ENCODE results near the gene VSIR. TPM values are rescaled to one million over a fixed set of nuclear protein-coding genes. Genes with fewer than 3 reads are reported as not detected.

Gene VSIR
- total RNA-seq, 1 experiment from 2014 or later = 18.5 TPM

DNA sequence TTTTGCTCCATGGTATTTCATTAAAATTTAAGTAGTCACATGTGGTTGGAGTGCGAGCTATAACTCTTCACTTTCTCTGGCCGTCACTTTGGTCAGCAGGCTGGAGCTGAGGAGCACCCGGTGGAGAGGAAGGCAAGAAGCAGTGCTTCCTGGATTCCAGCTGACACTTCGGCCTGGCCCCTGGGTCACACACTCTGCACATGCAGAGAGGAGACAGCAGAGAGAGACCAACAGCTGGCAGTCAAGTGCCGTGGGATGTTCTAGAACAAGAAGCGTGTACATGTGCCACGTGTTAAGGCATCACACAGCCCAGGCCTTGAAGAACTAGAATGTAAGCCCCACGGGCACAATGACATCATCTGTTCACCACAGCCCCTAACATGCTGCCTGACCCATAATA, 47.6 kb upstream of the VSIR start:
- H2AFZ ChIP-seq (ENCODE audit: low read depth, low read length, poor library complexity, severe bottlenecking) = no peak overlapping the region
- intact Hi-C loops (cut with micrococcal nuclease) = no loop called here
- no TSS peak for BruUV-seq (replicated peaks)
- H4K20me1 ChIP-seq (ENCODE audit: insufficient read depth) = no peaks in the 10 kb centered on the region
- no peaks in the 10 kb centered on the region for H3K4me1 ChIP-seq (ENCODE audit: control insufficient read depth in 1 of 2, insufficient read depth in 2 of 2, low read length in 2 of 2)
- no peak overlapping the region for H3K9ac ChIP-seq (ENCODE audit: low read length)
- H3K4me3 ChIP-seq (replicated peaks in 1 of 2; ENCODE audit: low read depth in 1 of 2, low read length in 2 of 2) = no peak overlapping the region
- TF ChIP-seq EZH2 (IDR thresholded peaks at IDR 0.05) (no peak), ELF1 (IDR thresholded peaks at IDR 0.05; ENCODE audit: borderline replicate concordance, low read depth) (no peak), POLR2A (IDR thresholded peaks at IDR 0.05; ENCODE audit: borderline replicate concordance, extremely low read depth, insufficient read depth, insufficient read length) (no peak), CTCF (IDR thresholded peaks at IDR 0.05 in 2 of 3, conservative IDR thresholded peaks at IDR 0.05 in 1 of 3; ENCODE audit: borderline replicate concordance in 1 of 3, insufficient read depth in 1 of 3, low read depth in 2 of 3, low read length in 2 of 3) (no peak), CEBPB (IDR thresholded peaks at IDR 0.05; ENCODE audit: low read depth) (no peak), CBX3 (IDR thresholded peaks at IDR 0.05; ENCODE audit: low read depth) (no peak), SP1 (IDR thresholded peaks at IDR 0.05; ENCODE audit: low read depth) (no peak), FOSL1 (IDR thresholded peaks at IDR 0.05; ENCODE audit: low read depth) (no peak), POLR2AphosphoS5 (IDR thresholded peaks at IDR 0.05; ENCODE audit: low read depth, low read length) (no peak), ZFX (IDR thresholded peaks at IDR 0.05) (no peak), YY1 (IDR thresholded peaks at IDR 0.05; ENCODE audit: extremely low read depth, insufficient replicate concordance, low read depth, low read length) (no peak), SRF (IDR thresholded peaks at IDR 0.05; ENCODE audit: low read depth) (no peak), RAD21 (IDR thresholded peaks at IDR 0.05; ENCODE audit: low read depth) (no peak), EGR1 (IDR thresholded peaks at IDR 0.05; ENCODE audit: low read depth) (no peak)
- TF ChIP-seq, protein P1, sequence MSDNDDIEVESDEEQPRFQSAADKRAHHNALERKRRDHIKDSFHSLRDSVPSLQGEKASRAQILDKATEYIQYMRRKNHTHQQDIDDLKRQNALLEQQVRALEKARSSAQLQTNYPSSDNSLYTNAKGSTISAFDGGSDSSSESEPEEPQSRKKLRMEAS (IDR thresholded peaks at IDR 0.05) = no peak
- TF ChIP-seq, protein P2, sequence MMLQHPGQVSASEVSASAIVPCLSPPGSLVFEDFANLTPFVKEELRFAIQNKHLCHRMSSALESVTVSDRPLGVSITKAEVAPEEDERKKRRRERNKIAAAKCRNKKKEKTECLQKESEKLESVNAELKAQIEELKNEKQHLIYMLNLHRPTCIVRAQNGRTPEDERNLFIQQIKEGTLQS (IDR thresholded peaks at IDR 0.05) = no peak
- TF ChIP-seq, protein P3, sequence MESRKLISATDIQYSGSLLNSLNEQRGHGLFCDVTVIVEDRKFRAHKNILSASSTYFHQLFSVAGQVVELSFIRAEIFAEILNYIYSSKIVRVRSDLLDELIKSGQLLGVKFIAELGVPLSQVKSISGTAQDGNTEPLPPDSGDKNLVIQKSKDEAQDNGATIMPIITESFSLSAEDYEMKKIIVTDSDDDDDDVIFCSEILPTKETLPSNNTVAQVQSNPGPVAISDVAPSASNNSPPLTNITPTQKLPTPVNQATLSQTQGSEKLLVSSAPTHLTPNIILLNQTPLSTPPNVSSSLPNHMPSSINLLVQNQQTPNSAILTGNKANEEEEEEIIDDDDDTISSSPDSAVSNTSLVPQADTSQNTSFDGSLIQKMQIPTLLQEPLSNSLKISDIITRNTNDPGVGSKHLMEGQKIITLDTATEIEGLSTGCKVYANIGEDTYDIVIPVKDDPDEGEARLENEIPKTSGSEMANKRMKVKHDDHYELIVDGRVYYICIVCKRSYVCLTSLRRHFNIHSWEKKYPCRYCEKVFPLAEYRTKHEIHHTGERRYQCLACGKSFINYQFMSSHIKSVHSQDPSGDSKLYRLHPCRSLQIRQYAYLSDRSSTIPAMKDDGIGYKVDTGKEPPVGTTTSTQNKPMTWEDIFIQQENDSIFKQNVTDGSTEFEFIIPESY (IDR thresholded peaks at IDR 0.05; ENCODE audit: extremely low read depth, insufficient replicate concordance, low read length) = no peak
- H3K27me3 ChIP-seq (ENCODE audit: insufficient read depth, low read length) = no peaks in the 10 kb centered on the region
- no peak overlapping the region for H3K4me2 ChIP-seq (ENCODE audit: low read length)
- ChIA-PET RAD21 (ENCODE audit: low non-redundant PET in 1 of 2, low total read pairs in 2 of 2, uncharacterized antibody in 2 of 2, unreplicated experiment in 2 of 2) (no interaction called here), CTCF (no interaction called here), POLR2A (no interaction called here)
- H3K79me2 ChIP-seq (ENCODE audit: insufficient read depth, low read length) = no peaks in the 10 kb centered on the region
- DNase-seq (ENCODE audit: low read depth, low spot score) (no peak), ATAC-seq (no peak)
- H3K36me3 ChIP-seq (ENCODE audit: control insufficient read depth in 1 of 2, insufficient read depth in 2 of 2, low read length in 2 of 2) = peaks cover 34 to 66% of the 10 kb centered on the region in 2 experiments
- no peaks in the 10 kb centered on the region for H3K9me2 ChIP-seq (ENCODE audit: insufficient read depth)
- no peak overlapping the region for H3K27ac ChIP-seq (ENCODE audit: low read depth, low read length)
- H3K9me3 ChIP-seq (ENCODE audit: control insufficient read depth in 1 of 2, insufficient read depth in 1 of 2, low read depth in 1 of 2, low read length in 2 of 2) = no peaks in the 10 kb centered on the region

Data from HCT116 (cell line).